ENCODE data around the gene PBOV1.

DNA sequence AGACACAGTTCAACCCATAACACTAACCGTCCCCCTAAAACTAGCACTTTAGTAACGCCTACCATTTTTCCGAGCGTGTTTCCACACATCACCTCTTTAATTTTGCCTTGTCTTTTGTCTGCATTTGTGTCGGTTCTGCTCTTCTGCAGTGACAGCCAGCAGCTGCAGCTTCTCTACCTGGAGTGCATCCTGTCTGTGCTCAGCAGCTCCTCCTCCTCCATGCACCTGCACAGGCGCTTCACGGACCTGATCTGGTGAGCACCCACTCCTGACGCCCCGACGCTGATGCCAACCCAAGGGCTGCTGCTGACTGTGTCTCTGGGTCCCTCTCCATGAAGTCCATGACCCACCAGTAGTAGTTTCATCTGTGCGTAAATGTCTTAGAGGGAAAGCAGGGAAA, 35.4 kb upstream of the PBOV1 start:
- TF ChIP-seq, protein P1, sequence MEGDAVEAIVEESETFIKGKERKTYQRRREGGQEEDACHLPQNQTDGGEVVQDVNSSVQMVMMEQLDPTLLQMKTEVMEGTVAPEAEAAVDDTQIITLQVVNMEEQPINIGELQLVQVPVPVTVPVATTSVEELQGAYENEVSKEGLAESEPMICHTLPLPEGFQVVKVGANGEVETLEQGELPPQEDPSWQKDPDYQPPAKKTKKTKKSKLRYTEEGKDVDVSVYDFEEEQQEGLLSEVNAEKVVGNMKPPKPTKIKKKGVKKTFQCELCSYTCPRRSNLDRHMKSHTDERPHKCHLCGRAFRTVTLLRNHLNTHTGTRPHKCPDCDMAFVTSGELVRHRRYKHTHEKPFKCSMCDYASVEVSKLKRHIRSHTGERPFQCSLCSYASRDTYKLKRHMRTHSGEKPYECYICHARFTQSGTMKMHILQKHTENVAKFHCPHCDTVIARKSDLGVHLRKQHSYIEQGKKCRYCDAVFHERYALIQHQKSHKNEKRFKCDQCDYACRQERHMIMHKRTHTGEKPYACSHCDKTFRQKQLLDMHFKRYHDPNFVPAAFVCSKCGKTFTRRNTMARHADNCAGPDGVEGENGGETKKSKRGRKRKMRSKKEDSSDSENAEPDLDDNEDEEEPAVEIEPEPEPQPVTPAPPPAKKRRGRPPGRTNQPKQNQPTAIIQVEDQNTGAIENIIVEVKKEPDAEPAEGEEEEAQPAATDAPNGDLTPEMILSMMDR (IDR thresholded peaks at IDR 0.05): no peak
- no peak for TF ChIP-seq ZFX (IDR thresholded peaks at IDR 0.05; ENCODE audit: borderline replicate concordance)
